GM23338 (cell line): ENCODE data around the gene CELF2. TPM values are rescaled to one million over a fixed set of nuclear protein-coding genes. Genes with fewer than 3 reads are reported as not detected.

Source experiments
- ATAC-seq: fragments of 200-7000 bp; cut with Tn5 transposase; 3 replicates; pipeline ENCODE4 v1.9.1; 2020
- DNase-seq: peaks from one replicate; pipeline ENCODE4 v3.0.0-alpha.2; 2015; ENCODE audit warnings: low spot score
- H2AFZ ChIP-seq: fragments of 200-600 bp; sonication (generic); 2 replicates; pipeline ENCODE4 v1.8.0; 2016; ENCODE audit warnings: antibody characterized with exemption, mild to moderate bottlenecking, moderate library complexity
- H3F3A ChIP-seq: fragments of 200-600 bp; sonication (generic); replicated peaks from 2 replicates; pipeline ENCODE4 v1.8.0; 2017; ENCODE audit warnings: antibody characterized with exemption, mixed run types, low read depth
- H3K27ac ChIP-seq: fragments of 200-600 bp; sonication (generic); 2 replicates; pipeline ENCODE4 v1.6.1; 2016; ENCODE audit warnings: low read depth
- H3K27me3 ChIP-seq: fragments of 200-600 bp; sonication (generic); 2 replicates; pipeline ENCODE4 v1.8.0; 2016; ENCODE audit warnings: mild to moderate bottlenecking, mixed run types, moderate library complexity; ENCODE audit not compliant: insufficient read depth
- H3K36me3 ChIP-seq: fragments of 200-600 bp; sonication (generic); 2 replicates; pipeline ENCODE4 v1.8.0; 2016; ENCODE audit warnings: mild to moderate bottlenecking; ENCODE audit not compliant: insufficient read depth
- H3K4me1 ChIP-seq: fragments of 200-600 bp; sonication (generic); 2 replicates; pipeline ENCODE4 v1.8.0; 2016; ENCODE audit warnings: mild to moderate bottlenecking, moderate library complexity; ENCODE audit not compliant: insufficient read depth
- H3K4me2 ChIP-seq: fragments of 200-600 bp; sonication (generic); 2 replicates; pipeline ENCODE4 v1.7.1; 2017; ENCODE audit warnings: mixed run types
- H3K4me3 ChIP-seq: fragments of 200-600 bp; sonication (generic); 2 replicates; pipeline ENCODE4 v1.6.1; 2016; ENCODE audit warnings: mixed run types
- H3K79me2 ChIP-seq: fragments of 200-600 bp; sonication (generic); replicated peaks from 2 replicates; pipeline ENCODE4 v1.8.0; 2017; ENCODE audit warnings: mild to moderate bottlenecking; ENCODE audit not compliant: insufficient read depth
- H3K9me2 ChIP-seq: fragments of 200-600 bp; sonication (generic); 2 replicates; pipeline ENCODE4 v1.8.0; 2017; ENCODE audit not compliant: insufficient read depth
- H4K20me1 ChIP-seq: fragments of 200-600 bp; sonication (generic); replicated peaks from 2 replicates; pipeline ENCODE4 v1.8.0; 2017; ENCODE audit warnings: mild to moderate bottlenecking; ENCODE audit not compliant: insufficient read depth
- H3K27ac Mint-ChIP-seq: 2 replicates; pipeline ENCODE4 v1.8.0; 2020; ENCODE audit warnings: inconsistent platforms, mild to moderate bottlenecking, moderate library complexity, mixed read lengths
- H3K27me3 Mint-ChIP-seq: 3 replicates; pipeline ENCODE4 v1.8.0; 2022; ENCODE audit warnings: low read depth, mild to moderate bottlenecking, moderate library complexity, mixed read lengths, inconsistent platforms; ENCODE audit not compliant: insufficient read depth, poor library complexity
- H3K36me3 Mint-ChIP-seq: 3 replicates; pipeline ENCODE4 v1.8.0; 2021; ENCODE audit warnings: low read depth, mild to moderate bottlenecking, inconsistent platforms, moderate library complexity, mixed read lengths
- H3K4me1 Mint-ChIP-seq: 3 replicates; pipeline ENCODE4 v1.8.0; 2020; ENCODE audit warnings: mild to moderate bottlenecking, inconsistent platforms, mixed read lengths
- H3K4me3 Mint-ChIP-seq: 3 replicates; pipeline ENCODE4 v1.8.0; 2021; ENCODE audit warnings: moderate library complexity, mild to moderate bottlenecking, inconsistent platforms, mixed read lengths
- H3K9me3 Mint-ChIP-seq: 3 replicates; pipeline ENCODE4 v1.8.0; 2020; ENCODE audit warnings: moderate library complexity, mild to moderate bottlenecking, inconsistent platforms, mixed read lengths
- CREB1 ChIP-seq: fragments of 250-450 bp; sonication (Bioruptor Pico); IDR thresholded peaks from 2 replicates; pipeline ENCODE4 v1.5.0; 2020; ENCODE audit warnings: low read depth, mild to moderate bottlenecking, moderate library complexity
- EZH2 ChIP-seq: fragments of 200-600 bp; sonication (generic); IDR thresholded peaks from one replicate; pipeline ENCODE4 v1.8.0; 2017; ENCODE audit warnings: antibody characterized with exemption, mild to moderate bottlenecking, low read depth; ENCODE audit not compliant: unreplicated experiment
- EZH2phosphoT487 ChIP-seq: fragments of 200-600 bp; sonication (generic); IDR thresholded peaks from one replicate; pipeline ENCODE4 v1.8.1; 2018; ENCODE audit warnings: antibody characterized with exemption; ENCODE audit not compliant: unreplicated experiment
- JUNB ChIP-seq: IDR thresholded peaks from one replicate; pipeline ENCODE4 v1.6.1; 2016; ENCODE audit warnings: antibody characterized with exemption; ENCODE audit not compliant: unreplicated experiment
- NANOG ChIP-seq: IDR thresholded peaks from 2 replicates; pipeline ENCODE4 v1.6.1; 2016; ENCODE audit warnings: antibody characterized with exemption, borderline replicate concordance
- POLR2AphosphoS5 ChIP-seq: IDR thresholded peaks from 2 replicates; pipeline ENCODE4 v1.6.1; 2016; ENCODE audit warnings: antibody characterized with exemption, low read depth
- STAT1 ChIP-seq: IDR thresholded peaks from one replicate; pipeline ENCODE4 v1.6.1; 2016; ENCODE audit warnings: antibody characterized with exemption; ENCODE audit not compliant: unreplicated experiment
- ZNF114 ChIP-seq: fragments of 250-450 bp; sonication (Bioruptor Pico); IDR thresholded peaks from 2 replicates; pipeline ENCODE4 v1.5.0; 2020; ENCODE audit warnings: mild to moderate bottlenecking, moderate library complexity
- ZNF331 ChIP-seq: fragments of 250-450 bp; sonication (Bioruptor Pico); IDR thresholded peaks from 2 replicates; pipeline ENCODE4 v1.5.0; 2020; ENCODE audit warnings: low read depth, mild to moderate bottlenecking, moderate library complexity
- polyA plus RNA-seq: library from polyadenylated mRNA; unstranded; fragments of >200 nt; fragmentation: Nextera tagmentation; extraction: Ambion mirVana; gene quantifications from 2 replicates; pipeline ENCODE4 v1.2.1, GENCODE V29; 2016
- total RNA-seq: library from RNA; depleted of rRNA; stranded (reverse); fragments of >200 nt; shearing (Covaris generic); gene quantifications from 2 replicates; pipeline ENCODE4 v1.2.3, GENCODE V29; 2014
- TF ChIP-seq, protein P1 (sequence below): IDR thresholded peaks from one replicate; pipeline ENCODE4 v1.6.1; 2018; ENCODE audit warnings: antibody characterized with exemption; ENCODE audit not compliant: unreplicated experiment
- TF ChIP-seq, protein P2 (sequence below), 2 experiments: fragments of 200-600 bp in 1 of 2; sonication (generic) in 1 of 2; conservative IDR thresholded peaks; 2 replicates each; pipeline versions ENCODE4 v1.5.1 to v1.6.1; 2016 to 2017; ENCODE audit warnings: antibody characterized with exemption in 2 of 2, low read depth in 2 of 2, mild to moderate bottlenecking in 2 of 2, moderate library complexity in 1 of 2
- TF ChIP-seq, protein P3 (sequence below): IDR thresholded peaks from 2 replicates; pipeline ENCODE4 v1.6.1; 2016; ENCODE audit warnings: antibody characterized with exemption
- TF ChIP-seq, protein P4 (sequence below): fragments of 250-450 bp; sonication (Bioruptor Pico); IDR thresholded peaks from 2 replicates; pipeline ENCODE4 v1.5.0; 2020; ENCODE audit warnings: mild to moderate bottlenecking, moderate library complexity

CELF2 gene
- total and polyA plus RNA-seq, 2 experiments from 2014 or later: 18.1 to 22.5 TPM

DNA sequence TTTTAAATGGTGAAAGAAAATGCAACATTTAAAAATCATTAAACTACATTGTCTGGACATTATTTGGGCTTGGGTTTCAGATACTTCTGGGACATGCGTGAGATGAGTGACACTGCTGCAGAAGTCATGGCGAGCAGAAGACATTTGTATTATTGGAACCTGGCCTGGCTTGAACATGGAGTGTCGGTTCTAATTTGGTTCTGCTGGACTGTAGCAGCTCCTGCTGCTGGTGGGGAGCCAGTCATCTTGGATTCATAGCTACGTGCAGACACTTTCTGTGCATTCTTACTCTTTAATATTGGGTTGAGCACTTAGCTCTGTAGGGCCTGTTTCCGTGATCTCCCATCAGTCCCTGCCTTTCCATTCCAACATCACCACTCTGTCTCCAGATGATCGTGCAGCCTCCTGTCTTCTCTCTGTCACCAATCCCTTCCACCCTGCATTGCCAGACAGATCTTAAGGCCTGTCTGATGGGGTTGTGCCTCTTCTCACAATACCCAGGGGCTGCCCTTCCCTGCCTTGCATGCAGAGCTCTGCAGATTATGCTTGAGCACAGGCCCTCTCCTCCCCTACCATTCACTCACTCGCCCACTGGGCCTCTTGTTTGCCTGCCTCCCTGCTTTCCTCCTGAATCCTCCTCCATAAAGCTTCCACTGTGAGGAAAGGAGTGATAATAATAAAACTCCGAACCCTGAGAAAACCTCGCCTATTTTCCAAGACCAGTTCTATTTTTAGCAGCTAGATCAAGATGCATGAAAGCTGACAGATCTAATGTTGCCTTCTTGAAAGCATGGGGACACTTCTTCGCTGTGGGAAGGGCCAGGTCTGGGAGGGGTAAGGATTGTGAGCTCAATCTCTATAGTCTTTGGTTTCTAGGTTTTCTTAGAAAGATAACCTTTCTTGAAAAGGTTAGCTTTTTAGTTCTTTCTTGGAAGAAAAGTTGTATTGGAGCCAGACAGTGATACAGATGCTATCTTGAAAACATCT lies 32.9 kb downstream of the CELF2 start:
- H3K4me1 Mint-ChIP-seq: peaks cover 31% of the 10 kb centered on the region
- no peaks in the 10 kb centered on the region for H3K36me3 Mint-ChIP-seq
- peaks cover 4% of the 10 kb centered on the region; the same call in 1 of the 2 replicates for H3K79me2 ChIP-seq
- DNase-seq: no peak
- no peaks in the 10 kb centered on the region for H3F3A ChIP-seq
- no peak for ATAC-seq
- H3K27ac Mint-ChIP-seq: no peak overlapping the region
- H3K27ac ChIP-seq: no peak overlapping the region
- peaks cover 2% of the 10 kb centered on the region for H3K27me3 Mint-ChIP-seq
- peaks cover 6% of the 10 kb centered on the region; the same call in 1 of the 2 replicates for H3K9me2 ChIP-seq
- H3K27me3 ChIP-seq: no peaks in the 10 kb centered on the region
- H4K20me1 ChIP-seq: no peaks in the 10 kb centered on the region
- TF ChIP-seq ZNF114 (CRISPR knock-in tag) (no peak), JUNB (no peak), EZH2phosphoT487 (no peak), STAT1 (no peak), NANOG (no peak), EZH2 (no peak), ZNF331 (CRISPR knock-in tag) (no peak), CREB1 (CRISPR knock-in tag) (no peak), POLR2AphosphoS5 (no peak)
- TF ChIP-seq, protein P1, sequence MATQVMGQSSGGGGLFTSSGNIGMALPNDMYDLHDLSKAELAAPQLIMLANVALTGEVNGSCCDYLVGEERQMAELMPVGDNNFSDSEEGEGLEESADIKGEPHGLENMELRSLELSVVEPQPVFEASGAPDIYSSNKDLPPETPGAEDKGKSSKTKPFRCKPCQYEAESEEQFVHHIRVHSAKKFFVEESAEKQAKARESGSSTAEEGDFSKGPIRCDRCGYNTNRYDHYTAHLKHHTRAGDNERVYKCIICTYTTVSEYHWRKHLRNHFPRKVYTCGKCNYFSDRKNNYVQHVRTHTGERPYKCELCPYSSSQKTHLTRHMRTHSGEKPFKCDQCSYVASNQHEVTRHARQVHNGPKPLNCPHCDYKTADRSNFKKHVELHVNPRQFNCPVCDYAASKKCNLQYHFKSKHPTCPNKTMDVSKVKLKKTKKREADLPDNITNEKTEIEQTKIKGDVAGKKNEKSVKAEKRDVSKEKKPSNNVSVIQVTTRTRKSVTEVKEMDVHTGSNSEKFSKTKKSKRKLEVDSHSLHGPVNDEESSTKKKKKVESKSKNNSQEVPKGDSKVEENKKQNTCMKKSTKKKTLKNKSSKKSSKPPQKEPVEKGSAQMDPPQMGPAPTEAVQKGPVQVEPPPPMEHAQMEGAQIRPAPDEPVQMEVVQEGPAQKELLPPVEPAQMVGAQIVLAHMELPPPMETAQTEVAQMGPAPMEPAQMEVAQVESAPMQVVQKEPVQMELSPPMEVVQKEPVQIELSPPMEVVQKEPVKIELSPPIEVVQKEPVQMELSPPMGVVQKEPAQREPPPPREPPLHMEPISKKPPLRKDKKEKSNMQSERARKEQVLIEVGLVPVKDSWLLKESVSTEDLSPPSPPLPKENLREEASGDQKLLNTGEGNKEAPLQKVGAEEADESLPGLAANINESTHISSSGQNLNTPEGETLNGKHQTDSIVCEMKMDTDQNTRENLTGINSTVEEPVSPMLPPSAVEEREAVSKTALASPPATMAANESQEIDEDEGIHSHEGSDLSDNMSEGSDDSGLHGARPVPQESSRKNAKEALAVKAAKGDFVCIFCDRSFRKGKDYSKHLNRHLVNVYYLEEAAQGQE: no peak
- TF ChIP-seq, protein P2, sequence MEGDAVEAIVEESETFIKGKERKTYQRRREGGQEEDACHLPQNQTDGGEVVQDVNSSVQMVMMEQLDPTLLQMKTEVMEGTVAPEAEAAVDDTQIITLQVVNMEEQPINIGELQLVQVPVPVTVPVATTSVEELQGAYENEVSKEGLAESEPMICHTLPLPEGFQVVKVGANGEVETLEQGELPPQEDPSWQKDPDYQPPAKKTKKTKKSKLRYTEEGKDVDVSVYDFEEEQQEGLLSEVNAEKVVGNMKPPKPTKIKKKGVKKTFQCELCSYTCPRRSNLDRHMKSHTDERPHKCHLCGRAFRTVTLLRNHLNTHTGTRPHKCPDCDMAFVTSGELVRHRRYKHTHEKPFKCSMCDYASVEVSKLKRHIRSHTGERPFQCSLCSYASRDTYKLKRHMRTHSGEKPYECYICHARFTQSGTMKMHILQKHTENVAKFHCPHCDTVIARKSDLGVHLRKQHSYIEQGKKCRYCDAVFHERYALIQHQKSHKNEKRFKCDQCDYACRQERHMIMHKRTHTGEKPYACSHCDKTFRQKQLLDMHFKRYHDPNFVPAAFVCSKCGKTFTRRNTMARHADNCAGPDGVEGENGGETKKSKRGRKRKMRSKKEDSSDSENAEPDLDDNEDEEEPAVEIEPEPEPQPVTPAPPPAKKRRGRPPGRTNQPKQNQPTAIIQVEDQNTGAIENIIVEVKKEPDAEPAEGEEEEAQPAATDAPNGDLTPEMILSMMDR (conservative IDR thresholded peaks at IDR 0.05; ENCODE audit: low read depth in 2 of 2): no peak
- TF ChIP-seq, protein P3, sequence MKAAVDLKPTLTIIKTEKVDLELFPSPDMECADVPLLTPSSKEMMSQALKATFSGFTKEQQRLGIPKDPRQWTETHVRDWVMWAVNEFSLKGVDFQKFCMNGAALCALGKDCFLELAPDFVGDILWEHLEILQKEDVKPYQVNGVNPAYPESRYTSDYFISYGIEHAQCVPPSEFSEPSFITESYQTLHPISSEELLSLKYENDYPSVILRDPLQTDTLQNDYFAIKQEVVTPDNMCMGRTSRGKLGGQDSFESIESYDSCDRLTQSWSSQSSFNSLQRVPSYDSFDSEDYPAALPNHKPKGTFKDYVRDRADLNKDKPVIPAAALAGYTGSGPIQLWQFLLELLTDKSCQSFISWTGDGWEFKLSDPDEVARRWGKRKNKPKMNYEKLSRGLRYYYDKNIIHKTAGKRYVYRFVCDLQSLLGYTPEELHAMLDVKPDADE: no peak
- TF ChIP-seq, protein P4, sequence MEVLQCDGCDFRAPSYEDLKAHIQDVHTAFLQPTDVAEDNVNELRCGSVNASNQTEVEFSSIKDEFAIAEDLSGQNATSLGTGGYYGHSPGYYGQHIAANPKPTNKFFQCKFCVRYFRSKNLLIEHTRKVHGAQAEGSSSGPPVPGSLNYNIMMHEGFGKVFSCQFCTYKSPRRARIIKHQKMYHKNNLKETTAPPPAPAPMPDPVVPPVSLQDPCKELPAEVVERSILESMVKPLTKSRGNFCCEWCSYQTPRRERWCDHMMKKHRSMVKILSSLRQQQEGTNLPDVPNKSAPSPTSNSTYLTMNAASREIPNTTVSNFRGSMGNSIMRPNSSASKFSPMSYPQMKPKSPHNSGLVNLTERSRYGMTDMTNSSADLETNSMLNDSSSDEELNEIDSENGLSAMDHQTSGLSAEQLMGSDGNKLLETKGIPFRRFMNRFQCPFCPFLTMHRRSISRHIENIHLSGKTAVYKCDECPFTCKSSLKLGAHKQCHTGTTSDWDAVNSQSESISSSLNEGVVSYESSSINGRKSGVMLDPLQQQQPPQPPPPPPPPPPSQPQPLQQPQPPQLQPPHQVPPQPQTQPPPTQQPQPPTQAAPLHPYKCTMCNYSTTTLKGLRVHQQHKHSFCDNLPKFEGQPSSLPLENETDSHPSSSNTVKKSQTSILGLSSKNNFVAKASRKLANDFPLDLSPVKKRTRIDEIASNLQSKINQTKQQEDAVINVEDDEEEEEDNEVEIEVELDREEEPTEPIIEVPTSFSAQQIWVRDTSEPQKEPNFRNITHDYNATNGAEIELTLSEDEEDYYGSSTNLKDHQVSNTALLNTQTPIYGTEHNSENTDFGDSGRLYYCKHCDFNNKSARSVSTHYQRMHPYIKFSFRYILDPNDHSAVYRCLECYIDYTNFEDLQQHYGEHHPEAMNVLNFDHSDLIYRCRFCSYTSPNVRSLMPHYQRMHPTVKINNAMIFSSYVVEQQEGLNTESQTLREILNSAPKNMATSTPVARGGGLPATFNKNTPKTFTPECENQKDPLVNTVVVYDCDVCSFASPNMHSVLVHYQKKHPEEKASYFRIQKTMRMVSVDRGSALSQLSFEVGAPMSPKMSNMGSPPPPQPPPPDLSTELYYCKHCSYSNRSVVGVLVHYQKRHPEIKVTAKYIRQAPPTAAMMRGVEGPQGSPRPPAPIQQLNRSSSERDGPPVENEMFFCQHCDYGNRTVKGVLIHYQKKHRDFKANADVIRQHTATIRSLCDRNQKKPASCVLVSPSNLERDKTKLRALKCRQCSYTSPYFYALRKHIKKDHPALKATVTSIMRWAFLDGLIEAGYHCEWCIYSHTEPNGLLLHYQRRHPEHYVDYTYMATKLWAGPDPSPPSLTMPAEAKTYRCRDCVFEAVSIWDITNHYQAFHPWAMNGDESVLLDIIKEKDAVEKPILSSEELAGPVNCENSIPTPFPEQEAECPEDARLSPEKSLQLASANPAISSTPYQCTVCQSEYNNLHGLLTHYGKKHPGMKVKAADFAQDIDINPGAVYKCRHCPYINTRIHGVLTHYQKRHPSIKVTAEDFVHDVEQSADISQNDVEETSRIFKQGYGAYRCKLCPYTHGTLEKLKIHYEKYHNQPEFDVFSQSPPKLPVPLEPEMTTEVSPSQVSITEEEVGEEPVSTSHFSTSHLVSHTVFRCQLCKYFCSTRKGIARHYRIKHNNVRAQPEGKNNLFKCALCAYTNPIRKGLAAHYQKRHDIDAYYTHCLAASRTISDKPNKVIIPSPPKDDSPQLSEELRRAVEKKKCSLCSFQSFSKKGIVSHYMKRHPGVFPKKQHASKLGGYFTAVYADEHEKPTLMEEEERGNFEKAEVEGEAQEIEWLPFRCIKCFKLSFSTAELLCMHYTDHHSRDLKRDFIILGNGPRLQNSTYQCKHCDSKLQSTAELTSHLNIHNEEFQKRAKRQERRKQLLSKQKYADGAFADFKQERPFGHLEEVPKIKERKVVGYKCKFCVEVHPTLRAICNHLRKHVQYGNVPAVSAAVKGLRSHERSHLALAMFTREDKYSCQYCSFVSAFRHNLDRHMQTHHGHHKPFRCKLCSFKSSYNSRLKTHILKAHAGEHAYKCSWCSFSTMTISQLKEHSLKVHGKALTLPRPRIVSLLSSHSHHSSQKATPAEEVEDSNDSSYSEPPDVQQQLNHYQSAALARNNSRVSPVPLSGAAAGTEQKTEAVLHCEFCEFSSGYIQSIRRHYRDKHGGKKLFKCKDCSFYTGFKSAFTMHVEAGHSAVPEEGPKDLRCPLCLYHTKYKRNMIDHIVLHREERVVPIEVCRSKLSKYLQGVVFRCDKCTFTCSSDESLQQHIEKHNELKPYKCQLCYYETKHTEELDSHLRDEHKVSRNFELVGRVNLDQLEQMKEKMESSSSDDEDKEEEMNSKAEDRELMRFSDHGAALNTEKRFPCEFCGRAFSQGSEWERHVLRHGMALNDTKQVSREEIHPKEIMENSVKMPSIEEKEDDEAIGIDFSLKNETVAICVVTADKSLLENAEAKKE (CRISPR knock-in tag): no peak
- H3K4me3 ChIP-seq: no peak overlapping the region
- peaks cover 3% of the 10 kb centered on the region; the same call in 1 of the 2 replicates for H3K4me1 ChIP-seq
- H3K4me2 ChIP-seq: no peak overlapping the region
- H3K36me3 ChIP-seq: no peaks in the 10 kb centered on the region
- H3K9me3 Mint-ChIP-seq: no peaks in the 10 kb centered on the region; the same call in 2 of the 3 replicates
- H3K4me3 Mint-ChIP-seq: no peak overlapping the region
- no peak overlapping the region for H2AFZ ChIP-seq
